HEK293T (cell line): ENCODE results near the gene MYO16.

Experiments used
- ARNT ChIP-seq: fragments of 450-650 bp; IDR thresholded peaks from 2 replicates; pipeline ENCODE4 v1.6.1; 2017; ENCODE audit warnings: mild to moderate bottlenecking
- BHLHE40 ChIP-seq: fragments of 450-650 bp; IDR thresholded peaks from 2 replicates; pipeline ENCODE4 v1.6.1; 2016; ENCODE audit warnings: mild to moderate bottlenecking, moderate library complexity, borderline replicate concordance
- FOXA1 ChIP-seq: fragments of 450-650 bp; IDR thresholded peaks from 2 replicates; pipeline ENCODE4 v1.6.1; 2016; ENCODE audit warnings: mild to moderate bottlenecking
- FOXK2 ChIP-seq: fragments of 450-650 bp; IDR thresholded peaks from 2 replicates; pipeline ENCODE4 v1.6.1; 2016; ENCODE audit warnings: mild to moderate bottlenecking
- FOXM1 ChIP-seq: fragments of 450-650 bp; IDR thresholded peaks from 2 replicates; pipeline ENCODE4 v1.6.1; 2017; ENCODE audit warnings: mild to moderate bottlenecking, borderline replicate concordance
- HDGF ChIP-seq: fragments of 450-650 bp; IDR thresholded peaks from 2 replicates; pipeline ENCODE4 v1.6.1; 2017; ENCODE audit warnings: antibody characterized with exemption, borderline replicate concordance
- L3MBTL2 ChIP-seq: fragments of 450-650 bp; conservative IDR thresholded peaks from 2 replicates; pipeline ENCODE4 v1.6.1; 2016; ENCODE audit warnings: mild to moderate bottlenecking
- SP1 ChIP-seq: fragments of 450-650 bp; IDR thresholded peaks from 2 replicates; pipeline ENCODE4 v1.6.1; 2017
- SUZ12 ChIP-seq: fragments of 450-650 bp; IDR thresholded peaks from 2 replicates; pipeline ENCODE4 v1.6.1; 2016; ENCODE audit warnings: mild to moderate bottlenecking
- TARDBP ChIP-seq: fragments of 450-650 bp; IDR thresholded peaks from 2 replicates; pipeline ENCODE4 v1.6.1; 2016
- ZNF384 ChIP-seq: fragments of 450-650 bp; IDR thresholded peaks from 2 replicates; pipeline ENCODE4 v1.6.1; 2016

DNA sequence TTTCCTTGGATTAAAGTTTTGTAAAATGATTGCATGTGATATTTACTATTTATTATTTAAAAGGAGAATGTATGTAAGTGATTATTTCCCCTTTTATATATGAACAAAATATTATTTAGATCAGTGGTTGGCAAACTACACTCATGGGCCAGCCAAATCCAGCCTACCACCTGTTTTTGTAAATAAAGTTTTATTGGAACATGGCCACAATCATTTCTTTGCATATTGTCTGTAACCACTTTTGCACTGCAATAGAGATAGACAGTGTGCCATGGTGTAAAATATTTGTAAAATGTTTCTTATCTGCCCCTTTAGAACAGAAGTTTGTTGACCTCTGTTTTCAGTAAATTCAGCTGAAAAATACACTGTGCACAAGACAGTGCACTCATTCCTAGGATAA is 426.4 kb downstream of the MYO16 start:
- TF ChIP-seq SP1 (no peak), SUZ12 (no peak), FOXA1 (no peak), HDGF (no peak), BHLHE40 (no peak), ZNF384 (no peak), L3MBTL2 (no peak), FOXM1 (no peak), FOXK2 (no peak), ARNT (no peak), TARDBP (no peak)
